ENCODE measurements around the gene CNTN4.

CNTN4 gene

GRCh38 chr3:2392981-2393380, 294.3 kb downstream of the CNTN4 start:
- DNase-seq (ENCODE audit: low spot score), result no peak

- DNase-seq (ENCODE audit: low spot score), result no peak
Observed at GRCh38 chr3:2415083-2415482, 316.4 kb downstream of the CNTN4 start.

GRCh38 chr3:2420919-2421318, 322.3 kb downstream of the CNTN4 start:
- no peak for DNase-seq (ENCODE audit: low spot score)

- DNase-seq (ENCODE audit: low spot score), result no peak
Observed at GRCh38 chr3:2423143-2423542, 324.5 kb downstream of the CNTN4 start.

GRCh38 chr3:2441558-2441957, 342.9 kb downstream of the CNTN4 start:
- DNase-seq (ENCODE audit: low spot score), result no peak

GRCh38 chr3:2446146-2446545, 347.5 kb downstream of the CNTN4 start:
- no peak for DNase-seq (ENCODE audit: low spot score)

- DNase-seq (ENCODE audit: low spot score), result no peak
Observed at GRCh38 chr3:2452249-2452648, 353.6 kb downstream of the CNTN4 start.

- no peak for DNase-seq (ENCODE audit: low spot score)
Observed at GRCh38 chr3:2454865-2455264, 356.2 kb downstream of the CNTN4 start.

- no peak for DNase-seq (ENCODE audit: low spot score)
Observed at GRCh38 chr3:2456788-2457187, 358.1 kb downstream of the CNTN4 start.

- no peak for DNase-seq (ENCODE audit: low spot score)
Observed at GRCh38 chr3:2458816-2459215, 360.1 kb downstream of the CNTN4 start.

- DNase-seq (ENCODE audit: low spot score), result no peak
Observed at GRCh38 chr3:2465842-2466241, 367.2 kb downstream of the CNTN4 start.

- DNase-seq (ENCODE audit: low spot score), result no peak
Observed at GRCh38 chr3:2468816-2469215, 370.1 kb downstream of the CNTN4 start.

GRCh38 chr3:2476996-2477395, 378.3 kb downstream of the CNTN4 start:
- DNase-seq (ENCODE audit: low spot score), result no peak

- DNase-seq (ENCODE audit: low spot score), result no peak
Observed at GRCh38 chr3:2477620-2478019, 379.0 kb downstream of the CNTN4 start.

- DNase-seq (ENCODE audit: low spot score), result no peak
Observed at GRCh38 chr3:2484162-2485026, 385.7 kb downstream of the CNTN4 start.

GRCh38 chr3:2485027-2485375, 386.3 kb downstream of the CNTN4 start:
- DNase-seq (ENCODE audit: low spot score), result no peak

- no peak for DNase-seq (ENCODE audit: low spot score)
Observed at GRCh38 chr3:2495746-2496145, 397.1 kb downstream of the CNTN4 start.

- DNase-seq (ENCODE audit: low spot score), result no peak
Observed at GRCh38 chr3:2504912-2505311, 406.2 kb downstream of the CNTN4 start.

- no peak for DNase-seq (ENCODE audit: low spot score)
Observed at GRCh38 chr3:2506776-2507175, 408.1 kb downstream of the CNTN4 start.

GRCh38 chr3:2510591-2511145, 412.0 kb downstream of the CNTN4 start:
- no peak for DNase-seq (ENCODE audit: low spot score)

- DNase-seq (ENCODE audit: low spot score), result no peak
Observed at GRCh38 chr3:2511356-2511755, 412.7 kb downstream of the CNTN4 start.

GRCh38 chr3:2512881-2513280, 414.2 kb downstream of the CNTN4 start:
- no peak for DNase-seq (ENCODE audit: low spot score)

GRCh38 chr3:2513986-2514385, 415.3 kb downstream of the CNTN4 start:
- DNase-seq (ENCODE audit: low spot score), result no peak
